GM19099 (cell line): Measurements from ENCODE around the gene PDE6C.

Experiments
- POLR2A ChIP-seq: IDR thresholded peaks from 3 replicates; pipeline ENCODE4 v1.6.1; 2011; ENCODE audit warnings: low read depth; ENCODE audit not compliant: insufficient read length; ENCODE audit errors: extremely low read depth

The PDE6C gene

DNA sequence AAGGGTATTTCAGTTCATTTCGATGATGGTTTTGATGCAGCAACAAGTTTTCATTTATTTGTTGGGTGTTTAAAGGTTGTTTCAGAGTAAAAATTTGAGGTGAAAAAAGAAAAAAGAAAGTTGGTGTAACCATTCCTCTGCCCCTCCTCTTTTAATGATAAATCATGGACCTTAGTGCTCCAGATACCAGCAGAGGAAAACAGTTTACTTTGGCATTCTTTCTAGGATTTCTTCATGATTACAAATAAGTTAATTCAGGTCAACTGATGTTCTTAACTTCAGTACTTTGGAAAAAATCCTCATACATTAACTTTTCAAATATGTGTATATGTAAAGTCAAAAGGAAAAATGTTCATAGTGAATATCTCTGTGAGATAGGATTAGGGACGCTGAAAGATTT is 9.3 kb upstream of the PDE6C start:
- TF ChIP-seq POLR2A = no peak

DNA sequence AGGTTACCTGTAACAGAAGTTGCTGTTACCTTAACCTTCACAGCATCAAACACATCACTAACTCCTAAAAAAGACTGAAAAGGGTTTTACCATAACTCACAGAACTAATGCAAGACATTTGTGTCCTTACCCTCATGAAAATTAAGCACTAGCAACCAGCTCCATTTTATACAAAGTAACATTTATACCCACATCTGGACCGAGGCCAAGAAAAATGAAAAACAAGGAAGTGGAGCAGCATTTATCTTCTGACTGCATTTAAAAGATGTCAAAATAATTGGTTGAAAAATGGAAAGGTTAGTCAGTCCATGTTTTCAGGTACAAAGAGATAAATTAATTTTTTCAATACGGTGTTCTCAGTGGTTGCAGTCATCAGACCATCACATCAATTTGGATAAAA is 8.2 kb upstream of the PDE6C start:
- TF ChIP-seq POLR2A = no peak

DNA sequence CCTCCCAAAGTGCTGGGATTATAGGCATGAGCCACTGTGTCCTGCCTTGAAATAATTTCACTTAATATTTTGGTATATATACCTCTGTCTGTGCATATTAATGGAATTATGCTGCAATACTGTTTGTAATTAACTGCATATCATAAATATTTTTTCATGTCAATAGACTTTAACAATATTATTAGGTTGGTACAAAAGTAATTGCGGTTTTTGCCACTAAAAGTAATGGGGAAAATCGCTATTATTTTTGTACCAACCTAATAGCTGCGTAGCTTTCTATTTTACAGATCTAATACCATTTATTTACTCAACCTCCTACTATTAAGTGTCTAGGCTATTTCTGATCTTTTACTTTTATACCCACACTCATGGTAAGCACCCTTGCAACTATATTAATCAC is 3.9 kb upstream of the PDE6C start:
- TF ChIP-seq POLR2A = no peak

DNA sequence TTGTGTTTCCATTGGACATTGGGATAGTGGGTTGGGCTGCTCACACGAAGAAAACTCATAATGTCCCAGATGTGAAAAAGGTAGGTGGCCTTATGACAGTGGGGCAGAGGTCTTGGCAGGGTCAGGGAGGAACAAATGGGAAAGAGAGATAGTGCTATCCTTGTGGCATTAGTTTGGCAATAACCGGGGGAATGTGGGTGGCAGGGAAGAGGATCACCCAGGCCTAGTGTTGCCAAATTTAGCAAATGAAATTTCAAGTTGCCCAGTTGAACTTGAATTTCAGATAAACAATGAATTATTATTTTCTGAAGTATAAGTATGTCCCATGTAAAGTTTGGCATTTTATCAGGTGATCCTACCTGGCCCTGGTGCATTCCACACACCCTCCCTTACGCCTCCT is 789 bp downstream of the PDE6C start:
- TF ChIP-seq POLR2A = no peak

DNA sequence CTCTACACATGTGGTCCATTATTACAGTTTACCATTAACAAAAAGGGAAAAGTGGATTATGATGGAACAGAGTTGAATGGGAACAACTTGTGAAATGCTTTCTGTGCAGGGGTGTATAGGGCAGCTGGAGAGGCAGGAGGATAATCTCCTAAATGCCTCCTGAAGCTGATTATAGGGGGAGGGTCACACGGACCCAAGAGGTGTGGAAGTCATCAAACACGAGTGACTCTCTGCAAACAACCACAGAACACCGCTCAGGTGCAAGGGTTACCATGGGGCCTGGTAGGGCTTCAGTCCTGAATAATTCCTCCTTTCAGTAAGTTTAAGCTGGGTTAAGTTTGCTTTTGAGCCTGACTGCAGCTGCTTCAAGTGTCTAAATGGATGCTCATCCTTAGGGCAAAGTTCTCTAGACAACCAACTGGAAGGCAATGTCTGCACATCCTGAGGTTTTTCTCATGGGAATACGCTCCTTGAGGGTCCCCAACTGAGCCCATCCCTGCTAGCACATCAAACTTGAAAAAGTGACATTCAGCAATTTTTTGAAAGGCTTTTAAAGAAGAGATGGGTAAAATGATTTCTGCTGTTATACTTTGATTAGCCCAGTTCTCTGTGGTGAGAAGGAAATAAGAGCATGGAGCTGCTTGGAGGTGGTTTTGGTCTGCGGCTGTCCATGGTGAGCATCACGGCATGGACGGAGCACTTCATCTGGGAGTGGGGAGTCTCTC is 1.9 kb downstream of the PDE6C start:
- no peak for TF ChIP-seq POLR2A

DNA sequence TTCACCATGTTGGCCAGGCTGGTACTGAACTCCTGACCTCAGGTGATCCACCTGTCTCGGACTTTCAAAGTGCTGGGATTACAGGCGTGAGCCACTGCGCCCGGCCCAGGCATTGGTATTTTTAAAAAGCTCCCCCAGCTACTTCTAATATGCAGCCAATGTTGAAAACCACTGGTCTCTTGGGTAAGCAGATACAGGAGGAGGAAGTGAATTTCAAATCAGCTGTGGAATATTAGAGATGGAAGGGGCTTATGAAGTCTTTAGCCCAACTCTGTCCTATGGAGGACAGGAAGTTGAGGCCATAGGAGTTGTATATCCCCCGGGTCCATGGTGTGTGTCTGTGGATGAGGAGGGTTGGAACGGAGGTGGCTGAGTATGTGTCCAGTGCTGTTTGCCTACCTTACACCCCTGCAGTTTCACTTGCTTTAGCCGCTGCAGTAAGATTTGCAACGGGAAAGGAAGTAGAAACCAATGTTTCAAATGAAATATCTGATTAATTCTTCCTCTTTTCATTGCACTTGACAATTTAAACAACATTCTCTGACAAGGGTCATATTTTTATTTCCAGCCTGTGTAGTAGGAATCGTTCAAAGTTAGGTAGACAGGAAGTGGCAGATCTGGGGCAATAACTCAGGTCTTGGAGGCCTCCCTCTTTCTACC is 3.4 kb downstream of the PDE6C start:
- no peak for TF ChIP-seq POLR2A

DNA sequence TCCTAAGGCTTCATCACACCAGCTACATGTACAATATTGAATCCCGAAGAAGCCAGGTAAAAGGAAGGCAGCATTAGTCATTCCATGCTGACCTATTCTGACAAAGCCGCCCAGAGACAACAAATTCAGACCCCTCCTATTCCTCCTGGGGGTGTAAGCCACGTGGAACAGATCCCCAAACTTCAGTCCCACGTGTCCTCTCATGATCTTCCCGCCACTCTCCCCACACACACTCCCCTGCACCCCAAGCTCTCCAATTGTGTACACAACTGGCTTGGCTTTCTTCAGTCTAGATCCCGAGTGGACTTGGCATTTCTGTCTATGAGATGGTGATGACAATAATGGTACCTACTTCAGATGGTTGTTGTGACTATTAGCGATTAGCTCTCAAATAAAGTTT is 8.6 kb downstream of the PDE6C start:
- no peak for TF ChIP-seq POLR2A

DNA sequence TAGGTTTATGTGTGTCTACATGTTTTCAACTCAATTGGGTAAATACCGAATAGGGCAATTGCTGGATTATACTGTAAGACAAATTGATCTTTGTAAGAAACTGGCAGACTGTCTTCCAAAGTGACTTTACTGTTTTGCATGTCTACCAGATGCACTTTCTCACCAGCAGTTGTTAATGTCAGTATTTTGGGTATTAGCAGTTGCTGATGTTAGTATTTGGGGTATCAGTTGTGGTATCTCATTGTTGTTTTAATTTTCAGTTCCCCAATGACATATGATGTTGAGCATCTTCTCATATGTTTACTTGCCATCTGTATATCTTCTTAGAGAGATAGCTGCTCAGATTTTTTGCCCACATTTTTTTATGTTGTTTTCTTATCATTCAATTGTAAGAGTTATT is 10.6 kb downstream of the PDE6C start:
- TF ChIP-seq POLR2A = no peak

DNA sequence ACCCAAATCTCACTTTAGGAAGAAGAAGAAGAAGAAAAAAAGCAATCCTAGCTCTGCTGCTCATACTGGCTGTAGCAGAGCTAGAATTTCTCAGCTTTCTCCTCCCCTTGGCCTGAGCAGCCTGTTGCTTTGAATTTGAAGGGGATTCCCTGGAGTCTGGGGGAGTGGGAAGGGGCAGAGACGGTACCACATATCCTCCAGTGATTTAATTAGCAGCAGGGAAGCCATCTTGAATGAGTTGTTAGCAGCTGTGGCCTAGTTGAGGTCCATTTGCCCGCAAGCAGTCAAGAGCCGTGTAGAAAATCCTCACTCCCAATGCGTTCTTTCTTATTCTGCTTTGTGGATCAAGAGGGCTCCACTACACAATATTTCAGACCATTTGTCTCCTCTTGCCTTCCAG is 16.5 kb downstream of the PDE6C start:
- no peak for TF ChIP-seq POLR2A

DNA sequence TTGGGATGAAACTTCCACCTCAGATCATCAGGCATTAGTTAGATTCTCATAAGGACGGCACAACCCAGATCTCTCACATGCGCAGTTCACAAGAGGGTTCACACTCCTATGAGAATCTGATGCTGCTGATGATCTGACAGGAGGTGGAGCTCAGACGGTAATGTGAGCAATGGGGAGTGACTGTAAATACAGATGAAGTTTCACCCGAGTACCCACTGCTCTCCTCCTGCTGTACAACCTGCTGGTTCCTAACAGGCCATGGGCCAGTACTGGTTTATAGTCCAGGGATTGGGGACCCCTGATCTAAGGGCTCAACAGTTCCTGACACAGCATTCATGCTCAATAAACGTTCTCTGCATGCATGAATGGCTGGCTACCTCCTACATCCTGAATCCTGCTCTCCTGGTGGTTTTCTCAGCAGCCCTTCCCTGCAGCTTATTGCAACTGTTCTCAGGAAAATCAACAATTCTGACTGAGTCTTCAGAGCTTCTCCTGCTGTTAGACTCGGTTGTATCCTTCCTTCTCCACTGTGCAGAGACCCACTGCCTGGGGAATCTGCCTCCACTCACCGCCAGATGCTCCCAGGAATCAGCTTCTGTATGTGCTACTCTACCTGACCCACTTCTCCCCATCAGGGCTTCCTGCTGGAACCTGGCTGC is 17.4 kb downstream of the PDE6C start:
- TF ChIP-seq POLR2A = no peak

DNA sequence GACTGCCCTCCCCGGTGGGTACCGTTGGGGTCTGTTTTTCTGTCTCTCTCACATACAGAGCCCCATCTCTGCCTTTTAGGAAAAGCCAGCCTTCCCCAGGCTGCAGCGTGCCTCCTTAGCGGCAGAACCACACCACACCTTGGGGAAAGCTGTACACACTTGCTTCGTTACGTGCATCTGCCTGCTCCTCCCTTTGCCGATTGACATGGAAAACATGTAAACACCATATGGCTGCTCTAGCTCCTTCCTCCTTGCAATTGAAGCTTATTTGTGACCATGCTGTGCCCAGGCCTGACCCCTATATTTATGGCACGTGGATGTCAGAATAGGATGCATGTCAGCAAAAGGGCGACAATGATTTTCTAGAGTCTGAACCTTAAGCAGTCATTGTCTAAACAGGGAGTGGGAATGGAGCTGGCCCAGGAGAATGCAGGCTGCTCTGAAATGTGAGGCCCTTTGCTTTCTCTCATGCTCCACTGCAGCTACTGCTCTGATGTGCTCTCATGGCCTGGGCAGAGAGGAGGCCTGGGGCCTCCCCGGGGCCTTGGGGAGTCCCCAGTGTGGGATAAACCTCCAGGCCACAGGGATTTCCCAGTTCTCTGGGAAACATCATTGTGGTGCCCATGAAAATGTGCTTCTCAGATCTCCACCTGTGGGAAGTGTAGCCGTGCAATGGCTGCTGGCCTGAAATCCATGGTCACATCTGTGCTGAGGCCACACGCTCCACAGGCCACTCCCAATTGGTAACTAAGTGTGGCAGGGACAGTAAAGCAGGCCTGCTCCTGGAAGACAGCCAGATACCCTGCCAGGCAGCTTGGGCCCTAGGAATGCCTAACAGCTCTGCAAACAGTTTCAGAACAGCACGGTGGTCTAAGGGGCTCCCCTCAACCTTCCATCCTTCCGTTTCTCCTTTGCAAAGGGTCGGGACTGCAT is 18.6 kb downstream of the PDE6C start:
- no peak for TF ChIP-seq POLR2A

DNA sequence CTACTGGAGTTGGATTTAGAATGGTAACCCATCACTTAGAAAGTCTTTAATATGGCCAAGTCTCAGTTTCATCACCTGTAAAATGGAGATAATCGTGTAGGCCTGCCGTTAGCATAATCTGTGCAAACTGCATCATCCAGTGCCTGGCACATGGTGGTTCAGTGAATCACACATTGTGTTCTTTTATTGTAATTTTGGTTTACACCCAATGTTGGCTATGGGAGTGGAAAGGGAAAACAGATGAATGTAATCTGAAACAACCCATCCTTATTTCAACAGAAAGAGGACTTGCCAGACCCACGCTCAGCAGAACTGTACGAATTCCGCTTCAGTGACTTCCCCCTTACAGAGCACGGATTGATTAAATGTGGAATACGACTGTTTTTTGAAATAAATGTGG is 27.5 kb downstream of the PDE6C start:
- no peak for TF ChIP-seq POLR2A

DNA sequence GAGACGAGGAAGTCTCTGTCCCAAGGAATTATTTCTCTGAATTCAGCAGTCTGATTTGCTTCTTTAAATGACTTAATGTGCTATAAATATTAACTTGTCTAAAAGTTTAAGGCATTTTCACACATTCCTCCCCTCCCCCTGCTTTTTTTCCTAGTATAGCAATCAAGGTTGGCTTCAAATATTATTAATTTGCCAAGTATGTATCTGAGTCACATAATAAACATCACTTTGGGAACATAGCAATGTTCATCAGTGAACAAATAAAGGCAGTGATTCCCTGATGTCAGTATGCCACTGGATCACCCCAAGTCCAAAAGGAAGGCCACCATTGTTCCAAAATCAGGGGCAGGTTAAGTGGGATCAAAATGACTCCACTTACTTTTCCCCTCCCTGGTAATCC is 40.5 kb downstream of the PDE6C start:
- TF ChIP-seq POLR2A = no peak

DNA sequence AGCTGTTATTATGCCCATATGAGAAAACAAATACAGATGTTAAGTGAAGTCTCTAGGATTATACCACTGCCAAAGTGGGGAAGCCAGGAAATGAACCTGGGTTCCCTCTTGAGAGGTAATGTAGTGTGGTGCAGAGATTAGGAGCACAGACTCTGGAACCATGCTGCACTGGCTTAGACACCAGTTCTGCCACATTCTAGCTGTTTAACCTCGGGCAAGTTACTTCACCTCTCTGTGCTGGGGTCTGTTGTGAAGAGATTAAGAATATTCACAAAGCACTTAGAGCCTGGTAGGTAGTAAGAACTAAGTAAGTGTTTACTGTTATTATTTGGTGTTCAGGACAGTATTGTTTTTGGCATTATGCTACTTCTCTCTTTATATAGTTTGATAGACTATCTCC is 41.9 kb downstream of the PDE6C start:
- TF ChIP-seq POLR2A = no peak

DNA sequence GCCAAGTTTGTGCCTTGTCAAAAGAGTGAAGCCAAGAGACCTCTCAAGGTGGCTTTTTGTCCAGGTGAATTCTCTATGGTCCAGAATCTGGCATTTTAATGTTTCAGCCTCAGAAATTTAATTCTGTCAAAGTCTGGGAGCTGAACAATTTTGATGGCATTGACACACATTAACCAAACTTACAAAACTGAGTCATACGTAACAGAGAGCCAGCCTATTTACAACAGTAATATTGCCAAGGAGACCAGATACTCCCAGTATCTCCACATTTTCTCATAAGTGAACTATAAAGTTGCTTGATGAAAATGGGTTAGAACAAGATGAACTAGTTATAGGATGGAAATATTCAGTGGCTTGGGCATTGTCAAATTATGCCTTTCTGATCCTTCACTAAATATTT is 43.8 kb downstream of the PDE6C start:
- no peak for TF ChIP-seq POLR2A
